Keratinocyte (primary cell): ENCODE data around the gene RPP25L.

ENCODE experiments used
- CTCF ChIP-seq, 3 experiments: IDR thresholded peaks in 1 of 3; conservative IDR thresholded peaks in 1 of 3; optimal IDR thresholded peaks in 1 of 3; 2 replicates in 2 of 3; 3 replicates in 1 of 3; pipeline versions ENCODE3 to v1.5.1; 2011; ENCODE audit warnings: low read length in 3 of 3, mild to moderate bottlenecking in 3 of 3, moderate library complexity in 2 of 3, control low read depth in 1 of 3, inconsistent platforms in 1 of 3; ENCODE audit not compliant: insufficient read depth in 2 of 3; ENCODE audit errors: extremely low read depth in 1 of 3
- EZH2 ChIP-seq: IDR thresholded peaks from one replicate; pipeline ENCODE4 v1.6.1; 2012; ENCODE audit warnings: inconsistent platforms, mild to moderate bottlenecking, low read length, moderate library complexity

- TF ChIP-seq CTCF (optimal IDR thresholded peaks at IDR 0.05 in 1 of 3, IDR thresholded peaks at IDR 0.05 in 1 of 3, conservative IDR thresholded peaks at IDR 0.05 in 1 of 3; ENCODE audit: extremely low read depth in 1 of 3, insufficient read depth in 2 of 3, low read length in 3 of 3) (no peak), EZH2 (no peak)
These were observed 21.3 kb downstream of the RPP25L start for GRCh38 chr9:34590381-34591247.
